ENCODE measurements around the gene CDC14A.
"Not testable (repeated sequence)": the region's sequence is repeated elsewhere in the genome, so short reads cannot be mapped to it uniquely, and the experiment has no call there.

- TF ChIP-seq CTCF, POLR2A (IDR thresholded peaks at IDR 0.05): not testable (repeated sequence)
Observed at GRCh38 chr1:100369339-100369738, 17.0 kb downstream of the CDC14A start.

All from heart left ventricle (tissue), 13 donors.